ENCODE measurements around the gene ACO2.

The ACO2 gene

GRCh38 chr22:41524809-41525449 lies 56.0 kb downstream of the ACO2 start:
- no peak for DNase-seq

- DNase-seq: no peak
Measured at GRCh38 chr22:41525450-41526225, 56.7 kb downstream of the ACO2 start.

GRCh38 chr22:41526226-41526829 lies 57.4 kb downstream of the ACO2 start:
- DNase-seq: no peak

GRCh38 chr22:41526830-41527799 lies 58.2 kb downstream of the ACO2 start:
- no peak for DNase-seq

GRCh38 chr22:41528132-41528766 lies 59.3 kb downstream of the ACO2 start:
- no peak for DNase-seq

- DNase-seq: no peak
Measured at GRCh38 chr22:41528938-41529561, 60.1 kb downstream of the ACO2 start.

- DNase-seq: no peak
Measured at GRCh38 chr22:41530890-41531714, 62.2 kb downstream of the ACO2 start.

GRCh38 chr22:41531715-41532477 lies 63.0 kb downstream of the ACO2 start:
- DNase-seq: no peak

- DNase-seq: peak; percentile 72
Measured at GRCh38 chr22:41532908-41533825, 64.2 kb downstream of the ACO2 start.

- no peak for DNase-seq
Measured at GRCh38 chr22:41534219-41534618, 65.3 kb downstream of the ACO2 start.

GRCh38 chr22:41535244-41535643 lies 66.3 kb downstream of the ACO2 start:
- no peak for DNase-seq

- no peak for DNase-seq
Measured at GRCh38 chr22:41537203-41537602, 68.3 kb downstream of the ACO2 start.

- no peak for DNase-seq
Measured at GRCh38 chr22:41538583-41538982, 69.7 kb downstream of the ACO2 start.

GRCh38 chr22:41539146-41540005 lies 70.5 kb downstream of the ACO2 start:
- no peak for DNase-seq

- no peak for DNase-seq
Measured at GRCh38 chr22:41540006-41540315, 71.0 kb downstream of the ACO2 start.

- no peak for DNase-seq
Measured at GRCh38 chr22:41540365-41540764, 71.4 kb downstream of the ACO2 start.

GRCh38 chr22:41541484-41541883 lies 72.6 kb downstream of the ACO2 start:
- DNase-seq: no peak

- no peak for DNase-seq
Measured at GRCh38 chr22:41542224-41542623, 73.3 kb downstream of the ACO2 start.

Data from right forelimb (tissue), 1 donor.